H1 (cell line): ENCODE results near the gene LCE2C. TPM values are rescaled to one million over a fixed set of nuclear protein-coding genes. Genes with fewer than 3 reads are reported as not detected.

Experiments used
- RAD21 ChIP-seq, 2 experiments: IDR thresholded peaks in 1 of 2; conservative IDR thresholded peaks in 1 of 2; 2 replicates each; pipeline ENCODE4 v1.6.1; 2011; ENCODE audit warnings: low read depth in 2 of 2, low read length in 2 of 2, improper control_type of control experiment in 1 of 2, inconsistent platforms in 1 of 2, mild to moderate bottlenecking in 1 of 2, moderate library complexity in 1 of 2
- RNF2 ChIP-seq: fragments of 200-900, 300-1000 bp; sonication (generic); IDR thresholded peaks from 2 replicates; pipeline ENCODE4 v1.7.1; 2016; ENCODE audit warnings: borderline replicate concordance, low read depth, mild to moderate bottlenecking, antibody characterized with exemption, low read length; ENCODE audit not compliant: poor library complexity, severe bottlenecking; ENCODE audit errors: missing control alignments
- TAF7 ChIP-seq: optimal IDR thresholded peaks from 2 replicates; pipeline ENCODE3; 2011; ENCODE audit warnings: low read depth, mild to moderate bottlenecking, inconsistent platforms, low read length, moderate library complexity, borderline replicate concordance
- polyA plus RNA-seq, 7 experiments: library from polyadenylated mRNA; depleted of rRNA in 3 of 7; stranded (reverse) in 5 of 7; unstranded in 2 of 7; fragments of >200 nt in 5 of 7; fragments of 200-250 nt in 2 of 7; gene quantifications; 1 replicate in 5 of 7; 2 replicates in 1 of 7; 4 replicates in 1 of 7; pipeline versions ENCODE4 v1.2.1 to v1.2.3, GENCODE V29; 2011 to 2013; ENCODE audit warnings: missing spikeins in 2 of 7, mixed read lengths in 2 of 7
- total RNA-seq: library from RNA; stranded (reverse); fragmentation: NEBNext Ultra II Directional; extraction: Animal tissue kit (Norgen Biotek cat#: 25700); gene quantifications from 2 replicates; pipeline ENCODE4 v1.2.1, GENCODE V29; 2021
- TF ChIP-seq, protein P1 (sequence below): fragments of 300-600 bp; sonication (generic); IDR thresholded peaks from 2 replicates; pipeline ENCODE4 v1.7.1; 2012; ENCODE audit warnings: low read length, moderate library complexity, mild to moderate bottlenecking, inconsistent platforms; ENCODE audit not compliant: insufficient replicate concordance
- TF ChIP-seq, protein P2 (sequence below), 3 experiments: IDR thresholded peaks; 1 replicate in 2 of 3; 2 replicates in 1 of 3; pipeline versions ENCODE4 v1.5.1 to v1.6.1; 2011; ENCODE audit warnings: low read length in 3 of 3, mild to moderate bottlenecking in 3 of 3, inconsistent platforms in 2 of 3, low read depth in 1 of 3, moderate library complexity in 1 of 3; ENCODE audit not compliant: insufficient read depth in 1 of 3; ENCODE audit errors: control extremely low read depth in 1 of 3
- TF ChIP-seq, protein P3 (sequence below): IDR thresholded peaks from 2 replicates; pipeline ENCODE4 v1.6.1; 2011; ENCODE audit warnings: low read length, improper control_type of control experiment

Gene LCE2C
- total and polyA plus RNA-seq, 2 of the 8 experiments (the other 6 are each of a cell fraction or from before 2014, with no cell fraction given), result not detected

- TF ChIP-seq, protein P1, sequence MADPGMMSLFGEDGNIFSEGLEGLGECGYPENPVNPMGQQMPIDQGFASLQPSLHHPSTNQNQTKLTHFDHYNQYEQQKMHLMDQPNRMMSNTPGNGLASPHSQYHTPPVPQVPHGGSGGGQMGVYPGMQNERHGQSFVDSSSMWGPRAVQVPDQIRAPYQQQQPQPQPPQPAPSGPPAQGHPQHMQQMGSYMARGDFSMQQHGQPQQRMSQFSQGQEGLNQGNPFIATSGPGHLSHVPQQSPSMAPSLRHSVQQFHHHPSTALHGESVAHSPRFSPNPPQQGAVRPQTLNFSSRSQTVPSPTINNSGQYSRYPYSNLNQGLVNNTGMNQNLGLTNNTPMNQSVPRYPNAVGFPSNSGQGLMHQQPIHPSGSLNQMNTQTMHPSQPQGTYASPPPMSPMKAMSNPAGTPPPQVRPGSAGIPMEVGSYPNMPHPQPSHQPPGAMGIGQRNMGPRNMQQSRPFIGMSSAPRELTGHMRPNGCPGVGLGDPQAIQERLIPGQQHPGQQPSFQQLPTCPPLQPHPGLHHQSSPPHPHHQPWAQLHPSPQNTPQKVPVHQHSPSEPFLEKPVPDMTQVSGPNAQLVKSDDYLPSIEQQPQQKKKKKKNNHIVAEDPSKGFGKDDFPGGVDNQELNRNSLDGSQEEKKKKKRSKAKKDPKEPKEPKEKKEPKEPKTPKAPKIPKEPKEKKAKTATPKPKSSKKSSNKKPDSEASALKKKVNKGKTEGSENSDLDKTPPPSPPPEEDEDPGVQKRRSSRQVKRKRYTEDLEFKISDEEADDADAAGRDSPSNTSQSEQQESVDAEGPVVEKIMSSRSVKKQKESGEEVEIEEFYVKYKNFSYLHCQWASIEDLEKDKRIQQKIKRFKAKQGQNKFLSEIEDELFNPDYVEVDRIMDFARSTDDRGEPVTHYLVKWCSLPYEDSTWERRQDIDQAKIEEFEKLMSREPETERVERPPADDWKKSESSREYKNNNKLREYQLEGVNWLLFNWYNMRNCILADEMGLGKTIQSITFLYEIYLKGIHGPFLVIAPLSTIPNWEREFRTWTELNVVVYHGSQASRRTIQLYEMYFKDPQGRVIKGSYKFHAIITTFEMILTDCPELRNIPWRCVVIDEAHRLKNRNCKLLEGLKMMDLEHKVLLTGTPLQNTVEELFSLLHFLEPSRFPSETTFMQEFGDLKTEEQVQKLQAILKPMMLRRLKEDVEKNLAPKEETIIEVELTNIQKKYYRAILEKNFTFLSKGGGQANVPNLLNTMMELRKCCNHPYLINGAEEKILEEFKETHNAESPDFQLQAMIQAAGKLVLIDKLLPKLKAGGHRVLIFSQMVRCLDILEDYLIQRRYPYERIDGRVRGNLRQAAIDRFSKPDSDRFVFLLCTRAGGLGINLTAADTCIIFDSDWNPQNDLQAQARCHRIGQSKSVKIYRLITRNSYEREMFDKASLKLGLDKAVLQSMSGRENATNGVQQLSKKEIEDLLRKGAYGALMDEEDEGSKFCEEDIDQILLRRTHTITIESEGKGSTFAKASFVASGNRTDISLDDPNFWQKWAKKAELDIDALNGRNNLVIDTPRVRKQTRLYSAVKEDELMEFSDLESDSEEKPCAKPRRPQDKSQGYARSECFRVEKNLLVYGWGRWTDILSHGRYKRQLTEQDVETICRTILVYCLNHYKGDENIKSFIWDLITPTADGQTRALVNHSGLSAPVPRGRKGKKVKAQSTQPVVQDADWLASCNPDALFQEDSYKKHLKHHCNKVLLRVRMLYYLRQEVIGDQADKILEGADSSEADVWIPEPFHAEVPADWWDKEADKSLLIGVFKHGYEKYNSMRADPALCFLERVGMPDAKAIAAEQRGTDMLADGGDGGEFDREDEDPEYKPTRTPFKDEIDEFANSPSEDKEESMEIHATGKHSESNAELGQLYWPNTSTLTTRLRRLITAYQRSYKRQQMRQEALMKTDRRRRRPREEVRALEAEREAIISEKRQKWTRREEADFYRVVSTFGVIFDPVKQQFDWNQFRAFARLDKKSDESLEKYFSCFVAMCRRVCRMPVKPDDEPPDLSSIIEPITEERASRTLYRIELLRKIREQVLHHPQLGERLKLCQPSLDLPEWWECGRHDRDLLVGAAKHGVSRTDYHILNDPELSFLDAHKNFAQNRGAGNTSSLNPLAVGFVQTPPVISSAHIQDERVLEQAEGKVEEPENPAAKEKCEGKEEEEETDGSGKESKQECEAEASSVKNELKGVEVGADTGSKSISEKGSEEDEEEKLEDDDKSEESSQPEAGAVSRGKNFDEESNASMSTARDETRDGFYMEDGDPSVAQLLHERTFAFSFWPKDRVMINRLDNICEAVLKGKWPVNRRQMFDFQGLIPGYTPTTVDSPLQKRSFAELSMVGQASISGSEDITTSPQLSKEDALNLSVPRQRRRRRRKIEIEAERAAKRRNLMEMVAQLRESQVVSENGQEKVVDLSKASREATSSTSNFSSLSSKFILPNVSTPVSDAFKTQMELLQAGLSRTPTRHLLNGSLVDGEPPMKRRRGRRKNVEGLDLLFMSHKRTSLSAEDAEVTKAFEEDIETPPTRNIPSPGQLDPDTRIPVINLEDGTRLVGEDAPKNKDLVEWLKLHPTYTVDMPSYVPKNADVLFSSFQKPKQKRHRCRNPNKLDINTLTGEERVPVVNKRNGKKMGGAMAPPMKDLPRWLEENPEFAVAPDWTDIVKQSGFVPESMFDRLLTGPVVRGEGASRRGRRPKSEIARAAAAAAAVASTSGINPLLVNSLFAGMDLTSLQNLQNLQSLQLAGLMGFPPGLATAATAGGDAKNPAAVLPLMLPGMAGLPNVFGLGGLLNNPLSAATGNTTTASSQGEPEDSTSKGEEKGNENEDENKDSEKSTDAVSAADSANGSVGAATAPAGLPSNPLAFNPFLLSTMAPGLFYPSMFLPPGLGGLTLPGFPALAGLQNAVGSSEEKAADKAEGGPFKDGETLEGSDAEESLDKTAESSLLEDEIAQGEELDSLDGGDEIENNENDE, result no peak
- TF ChIP-seq, protein P2, sequence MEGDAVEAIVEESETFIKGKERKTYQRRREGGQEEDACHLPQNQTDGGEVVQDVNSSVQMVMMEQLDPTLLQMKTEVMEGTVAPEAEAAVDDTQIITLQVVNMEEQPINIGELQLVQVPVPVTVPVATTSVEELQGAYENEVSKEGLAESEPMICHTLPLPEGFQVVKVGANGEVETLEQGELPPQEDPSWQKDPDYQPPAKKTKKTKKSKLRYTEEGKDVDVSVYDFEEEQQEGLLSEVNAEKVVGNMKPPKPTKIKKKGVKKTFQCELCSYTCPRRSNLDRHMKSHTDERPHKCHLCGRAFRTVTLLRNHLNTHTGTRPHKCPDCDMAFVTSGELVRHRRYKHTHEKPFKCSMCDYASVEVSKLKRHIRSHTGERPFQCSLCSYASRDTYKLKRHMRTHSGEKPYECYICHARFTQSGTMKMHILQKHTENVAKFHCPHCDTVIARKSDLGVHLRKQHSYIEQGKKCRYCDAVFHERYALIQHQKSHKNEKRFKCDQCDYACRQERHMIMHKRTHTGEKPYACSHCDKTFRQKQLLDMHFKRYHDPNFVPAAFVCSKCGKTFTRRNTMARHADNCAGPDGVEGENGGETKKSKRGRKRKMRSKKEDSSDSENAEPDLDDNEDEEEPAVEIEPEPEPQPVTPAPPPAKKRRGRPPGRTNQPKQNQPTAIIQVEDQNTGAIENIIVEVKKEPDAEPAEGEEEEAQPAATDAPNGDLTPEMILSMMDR (IDR thresholded peaks at IDR 0.05; ENCODE audit: control extremely low read depth in 1 of 3, insufficient read depth in 1 of 3, low read depth in 1 of 3, low read length in 3 of 3), result peak; percentile 37 to 57 (median 53)
- TF ChIP-seq TAF7, result no peak
- TF ChIP-seq RAD21 (IDR thresholded peaks at IDR 0.05 in 1 of 2, conservative IDR thresholded peaks at IDR 0.05 in 1 of 2; ENCODE audit: low read depth in 2 of 2, low read length in 2 of 2), result peak; percentile 69 to 70
- no peak for TF ChIP-seq RNF2
- TF ChIP-seq, protein P3, sequence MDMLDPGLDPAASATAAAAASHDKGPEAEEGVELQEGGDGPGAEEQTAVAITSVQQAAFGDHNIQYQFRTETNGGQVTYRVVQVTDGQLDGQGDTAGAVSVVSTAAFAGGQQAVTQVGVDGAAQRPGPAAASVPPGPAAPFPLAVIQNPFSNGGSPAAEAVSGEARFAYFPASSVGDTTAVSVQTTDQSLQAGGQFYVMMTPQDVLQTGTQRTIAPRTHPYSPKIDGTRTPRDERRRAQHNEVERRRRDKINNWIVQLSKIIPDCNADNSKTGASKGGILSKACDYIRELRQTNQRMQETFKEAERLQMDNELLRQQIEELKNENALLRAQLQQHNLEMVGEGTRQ, result no peak
Measured at GRCh38 chr1:152654110-152654509, 21.0 kb upstream of the LCE2C start (continued).
